Upper lobe of right lung (tissue), 1 donor: ENCODE results near the gene TMED4. TPM values are rescaled to one million over a fixed set of nuclear protein-coding genes. Genes with fewer than 3 reads are reported as not detected.
A peak's percentile ranks its signal among the peaks of the same experiment; 100 is the strongest.

ENCODE experiments used
- ATAC-seq: fragments of 200-7000 bp; cut with Tn5 transposase; one replicate; pipeline ENCODE4 v1.9.1; 2020; ENCODE audit warnings: mild to moderate bottlenecking, moderate library complexity
- DNase-seq: peaks from one replicate; pipeline ENCODE4 v3.0.0-alpha.2; 2020
- H3K27ac ChIP-seq: fragments of 200-600 bp; one replicate; pipeline ENCODE4 v1.8.0; 2022
- H3K27me3 ChIP-seq: fragments of 200-600 bp; one replicate; pipeline ENCODE4 v1.8.0; 2022; ENCODE audit warnings: mild to moderate bottlenecking
- H3K36me3 ChIP-seq: fragments of 200-600 bp; one replicate; pipeline ENCODE4 v1.8.0; 2022
- H3K4me1 ChIP-seq: fragments of 200-600 bp; one replicate; pipeline ENCODE4 v1.8.0; 2022
- H3K4me3 ChIP-seq: fragments of 200-600 bp; one replicate; pipeline ENCODE4 v1.8.0; 2022; ENCODE audit warnings: mild to moderate bottlenecking
- H3K9me3 ChIP-seq: fragments of 200-600 bp; one replicate; pipeline ENCODE4 v1.8.0; 2022
- CTCF ChIP-seq: fragments of 200-600 bp; IDR thresholded peaks from one replicate; pipeline ENCODE4 v1.8.0; 2022; ENCODE audit warnings: antibody characterized with exemption
- intact Hi-C: fragments of 100-400 bp; cut with DNase I; formaldehyde crosslinking; loops from one replicate; pipeline ENCODE4 v1.11.0; 2022
- total RNA-seq: library from RNA; stranded (reverse); fragmentation: NEBNext Ultra II Directional; extraction: Animal tissue kit (Norgen Biotek cat#: 25700); gene quantifications from one replicate; pipeline ENCODE4 v1.2.1, GENCODE V29; 2021
- donor health status: DM: no; HTN: yes; CAD: no; lungs with severe emphysema.

TMED4 gene
- total RNA-seq, 1 donor from 2014 or later = 78.3 TPM

GRCh38 chr7:44541028-44541869, 40.8 kb downstream of the TMED4 start, which contains the start of gene NPC1L1:
Gene NPC1L1 (minus strand): TSS chr7:44541330. CDS start chr7:44541259, 71 bp downstream.
- Histone ChIP-seq H3K4me3 (no peak within 1 kb of the TSS), H3K9me3 (no peaks in the 10 kb centered on the region), H3K27me3 (no peaks in the 10 kb centered on the region), H3K36me3 (no peaks in the 10 kb centered on the region), H3K27ac (no peak within 1 kb of the TSS), H3K4me1 (no peaks in the 10 kb centered on the region)
- intact Hi-C loops = no loop called here
- no peak for TF ChIP-seq CTCF
- DNase-seq (peak; percentile 57), ATAC-seq (no peak)

- Histone ChIP-seq H3K27me3 (no peaks in the 10 kb centered on the region), H3K9me3 (no peaks in the 10 kb centered on the region), H3K27ac (no peak overlapping the region), H3K4me3 (no peak overlapping the region), H3K36me3 (no peaks in the 10 kb centered on the region), H3K4me1 (no peaks in the 10 kb centered on the region)
- intact Hi-C loops = no loop called here
- ATAC-seq = no peak
- no peak for TF ChIP-seq CTCF
- peak; percentile 30 for DNase-seq
Observed at GRCh38 chr7:44540592-44541027, 41.4 kb downstream of the TMED4 start.

- no peak for DNase-seq
Observed at GRCh38 chr7:44539669-44540506, 42.1 kb downstream of the TMED4 start.

GRCh38 chr7:44538798-44539668, 43.0 kb downstream of the TMED4 start:
- intact Hi-C loops = no loop called here
- no peaks in the 10 kb centered on the region for H3K9me3 ChIP-seq
- H3K36me3 ChIP-seq = no peaks in the 10 kb centered on the region
- H3K27ac ChIP-seq = no peak overlapping the region
- H3K4me3 ChIP-seq = no peak overlapping the region
- no peak for TF ChIP-seq CTCF
- ATAC-seq (no peak), DNase-seq (no peak)
- no peaks in the 10 kb centered on the region for H3K4me1 ChIP-seq
- no peaks in the 10 kb centered on the region for H3K27me3 ChIP-seq

More at GRCh38 chr7:44539669-44540506, 42.1 kb downstream of the TMED4 start:
- intact Hi-C loops = no loop called here
- H3K4me1 ChIP-seq = no peaks in the 10 kb centered on the region
- H3K36me3 ChIP-seq = no peaks in the 10 kb centered on the region
- no peak for TF ChIP-seq CTCF
- H3K9me3 ChIP-seq = no peaks in the 10 kb centered on the region
- H3K4me3 ChIP-seq = no peak overlapping the region
- H3K27me3 ChIP-seq = no peaks in the 10 kb centered on the region
- ATAC-seq = no peak
- no peak overlapping the region for H3K27ac ChIP-seq
